HepG2 (cell line): Measurements from ENCODE around the gene GRIFIN. TPM values are rescaled to one million over a fixed set of nuclear protein-coding genes. Genes with fewer than 3 reads are reported as not detected.

Experiments used
- ATAC-seq: fragments of 200-7000 bp; cut with Tn5 transposase; 3 replicates; pipeline ENCODE4 v1.9.1; 2020; ENCODE audit warnings: mild to moderate bottlenecking, moderate library complexity
- BruUV-seq: library from RNA; stranded (reverse); fragments of 400-500 nt; replicated peaks from 2 replicates; lab custom pipeline; 2021; lab: Mats Ljungman, UMichigan
- CTCF ChIA-PET: fragments of 300-600 bp; formaldehyde crosslinking; extraction: SDS; loops from one replicate; lab custom pipeline; 2021; ENCODE audit warnings: low total read pairs, inconsistent platforms, low intra/inter-chr PET ratio; lab: Yijun Ruan, JAX
- POLR2A ChIA-PET: fragments of 350-600 bp; sonication (Branson Sonifier 250); formaldehyde crosslinking; loops from one replicate; lab custom pipeline; 2020; ENCODE audit warnings: antibody characterized with exemption, inconsistent platforms; lab: Yijun Ruan, JAX
- DNase-seq: peaks from one replicate; pipeline ENCODE4 v3.0.0-alpha.2; 2015; ENCODE audit warnings: low spot score
- FAIRE-seq: peaks from 3 replicates; lab custom pipeline; 2011; peaks lifted over from hg19 to GRCh38; lab: Jason Lieb, UNC
- H2AFZ ChIP-seq: one replicate; pipeline ENCODE4 v1.6.1; 2011; ENCODE audit warnings: low read length, inconsistent platforms
- H3K27ac ChIP-seq: fragments of 300-600 bp; 3 replicates; pipeline ENCODE4 v1.8.0; 2011; ENCODE audit warnings: mixed run types, mild to moderate bottlenecking, mixed read lengths, low read length, inconsistent platforms; ENCODE audit not compliant: insufficient read depth; ENCODE audit errors: extremely low read length
- H3K27me3 ChIP-seq, 2 experiments: fragments of 200-600 bp in 1 of 2; 2 replicates in 1 of 2; 3 replicates in 1 of 2; pipeline versions ENCODE4 v1.6.0 to v1.8.0; 2011; ENCODE audit warnings: low read length in 2 of 2, mild to moderate bottlenecking in 2 of 2, moderate library complexity in 2 of 2, inconsistent platforms in 1 of 2; ENCODE audit not compliant: insufficient read depth in 2 of 2, control insufficient read depth in 1 of 2
- H3K36me3 ChIP-seq, 2 experiments: fragments of 200-600 bp in 1 of 2; replicated peaks in 1 of 2; 2 replicates in 1 of 2; 3 replicates in 1 of 2; pipeline versions ENCODE4 v1.5.1 to v1.8.0; 2011; ENCODE audit warnings: low read length in 2 of 2, inconsistent platforms in 1 of 2; ENCODE audit not compliant: insufficient read depth in 2 of 2, control insufficient read depth in 1 of 2
- H3K4me1 ChIP-seq: 2 replicates; pipeline ENCODE4 v1.5.1; 2012; ENCODE audit warnings: low read length, inconsistent platforms; ENCODE audit not compliant: insufficient read depth
- H3K4me2 ChIP-seq: 2 replicates; pipeline ENCODE4 v1.6.0; 2011; ENCODE audit warnings: low read depth, low read length, inconsistent platforms
- H3K4me3 ChIP-seq, 3 experiments: fragments of 200-600 bp in 1 of 3; sonication (generic), shearing (Covaris generic) in 1 of 3; replicated peaks in 1 of 3; 2 replicates each; pipeline ENCODE4 v1.5.1; 2011 to 2016; ENCODE audit warnings: low read length in 3 of 3, inconsistent platforms in 2 of 3, low read depth in 2 of 3, mild to moderate bottlenecking in 2 of 3, control low read depth in 1 of 3, mixed read lengths in 1 of 3; ENCODE audit not compliant: insufficient read depth in 1 of 3
- H3K79me2 ChIP-seq: one replicate; pipeline ENCODE4 v1.6.1; 2011; ENCODE audit warnings: low read length, inconsistent platforms; ENCODE audit not compliant: insufficient read depth
- H3K9ac ChIP-seq: 2 replicates; pipeline ENCODE4 v1.6.0; 2011; ENCODE audit warnings: mild to moderate bottlenecking, low read depth, low read length, inconsistent platforms; ENCODE audit not compliant: insufficient read depth
- H3K9me3 ChIP-seq: 2 replicates; pipeline ENCODE4 v1.5.1; 2012; ENCODE audit warnings: mild to moderate bottlenecking, low read length
- H4K20me1 ChIP-seq: 2 replicates; pipeline ENCODE4 v1.6.0; 2011; ENCODE audit warnings: inconsistent platforms, mild to moderate bottlenecking, low read length, moderate library complexity; ENCODE audit not compliant: insufficient read depth
- MED8 ChIP-seq: sonication (generic); formaldehyde crosslinking; IDR thresholded peaks from 2 replicates; pipeline ENCODE4 v1.8.1; 2023; ENCODE audit warnings: mild to moderate bottlenecking, missing genetic modification reagents; ENCODE audit not compliant: insufficient replicate concordance
- PRMT3 ChIP-seq: sonication (generic); formaldehyde crosslinking; IDR thresholded peaks from 2 replicates; pipeline ENCODE4 v1.8.1; 2022; ENCODE audit warnings: low read depth, mild to moderate bottlenecking, moderate library complexity, missing genetic modification reagents, borderline replicate concordance
- SALL1 ChIP-seq: sonication (generic); formaldehyde crosslinking; IDR thresholded peaks from 2 replicates; pipeline ENCODE4 v1.8.0; 2022; ENCODE audit warnings: mild to moderate bottlenecking, missing genetic modification reagents
- SAP130 ChIP-seq: IDR thresholded peaks from 2 replicates; pipeline ENCODE4 v1.6.1; 2016; ENCODE audit warnings: low read depth
- SNRNP70 ChIP-seq: fragments of 200-400 bp; formaldehyde crosslinking; IDR thresholded peaks from 2 replicates; pipeline ENCODE4 v1.6.1; 2017; ENCODE audit warnings: mild to moderate bottlenecking, low read depth, low read length, moderate library complexity
- ZNF768 ChIP-seq: sonication (generic); formaldehyde crosslinking; IDR thresholded peaks from 2 replicates; pipeline ENCODE4 v1.4.0; 2020; ENCODE audit warnings: missing genetic modification reagents
- WGBS: methylation state at CpG from one replicate; pipeline ENCODE4 v1.1.6; 2017; ENCODE audit warnings: low lambda C conversion rate; 5-methylcytosine and 5-hydroxymethylcytosine counted together
- in situ Hi-C: cut with HindIII; loops from 2 replicates; pipeline ENCODE4 v1.10.0; 2017; ENCODE audit warnings: low pct_unique_long_range_greater_than_20kb; ENCODE audit not compliant: extremely low pct_ligation_motif_present
- intact Hi-C: fragments of 100-400 bp; cut with micrococcal nuclease; formaldehyde crosslinking; loops from one replicate; pipeline ENCODE4 v1.10.0; 2022; ENCODE audit not compliant: unreplicated experiment
- polyA plus RNA-seq, 8 experiments: library from polyadenylated mRNA; depleted of rRNA in 3 of 8; stranded (reverse) in 7 of 8; unstranded in 1 of 8; fragments of >200 nt; fragmentation: Illumina TruSeq in 4 of 8; extraction: Trizol in 4 of 8; gene quantifications; 2 replicates each; pipeline versions ENCODE4 v1.2.1 to v1.2.3, GENCODE V29; 2011 to 2016; ENCODE audit warnings: low read depth in 4 of 8, missing spikeins in 1 of 8, mixed read lengths in 1 of 8; ENCODE audit not compliant: insufficient read depth in 1 of 8
- total RNA-seq, 5 experiments: library from RNA; depleted of rRNA; stranded (reverse); fragments of >200 nt; fragmentation: Illumina TruSeq; extraction: Trizol; gene quantifications; 2 replicates each; pipeline ENCODE4 v1.2.3, GENCODE V29; 2016; ENCODE audit warnings: low read depth in 1 of 5
- TF ChIP-seq, protein P1 (sequence below): sonication (generic); formaldehyde crosslinking; IDR thresholded peaks from 2 replicates; pipeline ENCODE4 v1.4.0; 2020; ENCODE audit warnings: low read depth, missing genetic modification reagents
- TF ChIP-seq, protein P2 (sequence below): sonication (generic); formaldehyde crosslinking; IDR thresholded peaks from 2 replicates; pipeline ENCODE4 v1.9.0; 2021; ENCODE audit warnings: missing genetic modification reagents, borderline replicate concordance
- TF ChIP-seq, protein P3 (sequence below): sonication (generic); formaldehyde crosslinking; IDR thresholded peaks from 2 replicates; pipeline ENCODE4 v1.4.0; 2020; ENCODE audit warnings: missing genetic modification reagents
- TF ChIP-seq, protein P4 (sequence below): sonication (generic); formaldehyde crosslinking; IDR thresholded peaks from 2 replicates; pipeline ENCODE4 v1.4.0; 2020; ENCODE audit warnings: mild to moderate bottlenecking, missing genetic modification reagents

Gene GRIFIN
- total and polyA plus RNA-seq, 2 of the 13 experiments (the other 11 are each of a cell fraction or from before 2014, with no cell fraction given): not detected

DNA sequence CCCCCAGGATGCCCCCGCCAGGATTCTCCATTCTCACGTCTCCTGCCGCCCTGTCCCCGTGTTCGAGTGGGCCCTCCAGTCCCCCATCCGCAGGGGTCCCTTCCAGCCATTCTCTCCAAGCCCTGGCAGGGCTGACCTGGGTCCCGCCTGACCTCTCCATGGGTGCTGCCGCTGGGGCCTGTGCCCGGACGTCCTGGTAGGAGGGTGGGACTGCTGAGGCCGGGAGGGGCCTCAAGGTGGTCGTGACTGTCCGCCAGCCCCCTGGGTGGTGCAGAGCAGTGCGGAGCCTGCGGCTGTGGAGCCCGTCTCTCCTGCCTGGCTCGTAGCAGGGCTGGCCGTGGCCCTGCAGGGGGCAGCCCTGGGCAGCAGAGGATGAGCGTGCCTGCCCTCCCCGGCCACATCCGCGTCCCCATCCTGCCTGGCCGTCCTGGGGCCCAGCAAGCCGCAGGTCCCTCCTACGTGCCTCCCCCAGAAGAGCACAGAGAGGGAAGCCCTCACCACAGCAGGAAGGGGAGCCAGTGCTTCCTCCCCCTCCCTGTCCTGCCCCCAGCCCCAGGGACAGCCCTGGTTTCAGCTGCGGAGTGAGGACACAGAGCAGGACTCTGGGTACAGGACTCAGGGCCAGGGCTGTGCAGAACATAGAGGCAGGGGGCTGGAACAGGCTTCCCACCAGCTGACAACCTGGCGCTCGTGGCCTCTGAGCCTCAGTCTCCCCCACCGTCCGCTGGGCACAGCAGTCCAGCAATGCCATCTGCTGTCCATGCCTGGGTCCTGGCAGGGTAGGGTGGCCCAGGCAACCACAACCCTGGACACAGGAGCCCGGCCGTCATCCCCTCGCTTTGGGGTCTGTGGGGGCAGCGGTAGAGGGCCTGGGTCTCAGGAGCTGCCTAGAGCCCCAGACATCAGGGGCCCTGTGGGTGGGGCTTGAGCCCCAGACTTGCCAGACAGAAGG lies 1.5 kb upstream of the GRIFIN start:
- intact Hi-C loops (loop anchor here (5.0 to 10.0 kb wide), 2 partner anchors 45 to 87 kb away; no protein-coding TSS in a partner anchor), in situ Hi-C loops (no loop called here)
- Histone ChIP-seq H3K9ac (no peak overlapping the region), H3K27ac (no peak overlapping the region), H3K79me2 (no peaks in the 10 kb centered on the region), H3K4me2 (peak overlapping the region; percentile 41; the same call in 1 of the 2 replicates), H3K9me3 (no peaks in the 10 kb centered on the region), H2AFZ (no peak overlapping the region), H4K20me1 (no peaks in the 10 kb centered on the region), H3K4me1 (peaks cover 38% of the 10 kb centered on the region), H3K4me3 (no peak overlapping the region; a peak in 1 of 6 replicates), H3K36me3 (no peaks in the 10 kb centered on the region), H3K27me3 (peaks cover 16 to 63% of the 10 kb centered on the region in 2 experiments)
- peak; percentile 34 for DNase-seq
- ChIA-PET CTCF (interaction anchor here (0.6 kb wide), 1 partner anchor 813 kb away, joined by 3 read pairs; no protein-coding TSS in a partner anchor), POLR2A (no interaction called here)
- peak; percentile 92 for ATAC-seq
- no TSS peak for BruUV-seq
- no peak for FAIRE-seq
- WGBS: 29% methylated on average over 7 of the region's 34 CpGs
- TF ChIP-seq, protein P1, sequence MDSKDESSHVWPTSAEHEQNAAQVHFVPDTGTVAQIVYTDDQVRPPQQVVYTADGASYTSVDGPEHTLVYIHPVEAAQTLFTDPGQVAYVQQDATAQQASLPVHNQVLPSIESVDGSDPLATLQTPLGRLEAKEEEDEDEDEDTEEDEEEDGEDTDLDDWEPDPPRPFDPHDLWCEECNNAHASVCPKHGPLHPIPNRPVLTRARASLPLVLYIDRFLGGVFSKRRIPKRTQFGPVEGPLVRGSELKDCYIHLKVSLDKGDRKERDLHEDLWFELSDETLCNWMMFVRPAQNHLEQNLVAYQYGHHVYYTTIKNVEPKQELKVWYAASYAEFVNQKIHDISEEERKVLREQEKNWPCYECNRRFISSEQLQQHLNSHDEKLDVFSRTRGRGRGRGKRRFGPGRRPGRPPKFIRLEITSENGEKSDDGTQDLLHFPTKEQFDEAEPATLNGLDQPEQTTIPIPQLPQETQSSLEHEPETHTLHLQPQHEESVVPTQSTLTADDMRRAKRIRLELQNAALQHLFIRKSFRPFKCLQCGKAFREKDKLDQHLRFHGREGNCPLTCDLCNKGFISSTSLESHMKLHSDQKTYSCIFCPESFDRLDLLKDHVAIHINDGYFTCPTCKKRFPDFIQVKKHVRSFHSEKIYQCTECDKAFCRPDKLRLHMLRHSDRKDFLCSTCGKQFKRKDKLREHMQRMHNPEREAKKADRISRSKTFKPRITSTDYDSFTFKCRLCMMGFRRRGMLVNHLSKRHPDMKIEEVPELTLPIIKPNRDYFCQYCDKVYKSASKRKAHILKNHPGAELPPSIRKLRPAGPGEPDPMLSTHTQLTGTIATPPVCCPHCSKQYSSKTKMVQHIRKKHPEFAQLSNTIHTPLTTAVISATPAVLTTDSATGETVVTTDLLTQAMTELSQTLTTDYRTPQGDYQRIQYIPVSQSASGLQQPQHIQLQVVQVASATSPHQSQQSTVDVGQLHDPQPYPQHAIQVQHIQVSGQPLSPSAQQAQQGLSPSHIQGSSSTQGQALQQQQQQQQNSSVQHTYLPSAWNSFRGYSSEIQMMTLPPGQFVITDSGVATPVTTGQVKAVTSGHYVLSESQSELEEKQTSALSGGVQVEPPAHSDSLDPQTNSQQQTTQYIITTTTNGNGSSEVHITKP (CRISPR knock-in tag): peak; percentile 67; the same call in 1 of the 2 replicates
- TF ChIP-seq, protein P2, sequence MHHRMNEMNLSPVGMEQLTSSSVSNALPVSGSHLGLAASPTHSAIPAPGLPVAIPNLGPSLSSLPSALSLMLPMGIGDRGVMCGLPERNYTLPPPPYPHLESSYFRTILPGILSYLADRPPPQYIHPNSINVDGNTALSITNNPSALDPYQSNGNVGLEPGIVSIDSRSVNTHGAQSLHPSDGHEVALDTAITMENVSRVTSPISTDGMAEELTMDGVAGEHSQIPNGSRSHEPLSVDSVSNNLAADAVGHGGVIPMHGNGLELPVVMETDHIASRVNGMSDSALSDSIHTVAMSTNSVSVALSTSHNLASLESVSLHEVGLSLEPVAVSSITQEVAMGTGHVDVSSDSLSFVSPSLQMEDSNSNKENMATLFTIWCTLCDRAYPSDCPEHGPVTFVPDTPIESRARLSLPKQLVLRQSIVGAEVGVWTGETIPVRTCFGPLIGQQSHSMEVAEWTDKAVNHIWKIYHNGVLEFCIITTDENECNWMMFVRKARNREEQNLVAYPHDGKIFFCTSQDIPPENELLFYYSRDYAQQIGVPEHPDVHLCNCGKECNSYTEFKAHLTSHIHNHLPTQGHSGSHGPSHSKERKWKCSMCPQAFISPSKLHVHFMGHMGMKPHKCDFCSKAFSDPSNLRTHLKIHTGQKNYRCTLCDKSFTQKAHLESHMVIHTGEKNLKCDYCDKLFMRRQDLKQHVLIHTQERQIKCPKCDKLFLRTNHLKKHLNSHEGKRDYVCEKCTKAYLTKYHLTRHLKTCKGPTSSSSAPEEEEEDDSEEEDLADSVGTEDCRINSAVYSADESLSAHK (CRISPR knock-in tag): no peak
- TF ChIP-seq, protein P3, sequence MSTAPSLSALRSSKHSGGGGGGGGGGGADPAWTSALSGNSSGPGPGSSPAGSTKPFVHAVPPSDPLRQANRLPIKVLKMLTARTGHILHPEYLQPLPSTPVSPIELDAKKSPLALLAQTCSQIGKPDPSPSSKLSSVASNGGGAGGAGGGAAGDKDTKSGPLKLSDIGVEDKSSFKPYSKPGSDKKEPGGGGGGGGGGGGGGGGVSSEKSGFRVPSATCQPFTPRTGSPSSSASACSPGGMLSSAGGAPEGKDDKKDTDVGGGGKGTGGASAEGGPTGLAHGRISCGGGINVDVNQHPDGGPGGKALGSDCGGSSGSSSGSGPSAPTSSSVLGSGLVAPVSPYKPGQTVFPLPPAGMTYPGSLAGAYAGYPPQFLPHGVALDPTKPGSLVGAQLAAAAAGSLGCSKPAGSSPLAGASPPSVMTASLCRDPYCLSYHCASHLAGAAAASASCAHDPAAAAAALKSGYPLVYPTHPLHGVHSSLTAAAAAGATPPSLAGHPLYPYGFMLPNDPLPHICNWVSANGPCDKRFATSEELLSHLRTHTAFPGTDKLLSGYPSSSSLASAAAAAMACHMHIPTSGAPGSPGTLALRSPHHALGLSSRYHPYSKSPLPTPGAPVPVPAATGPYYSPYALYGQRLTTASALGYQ (CRISPR knock-in tag): no peak
- no peak for TF ChIP-seq SNRNP70
- no peak for TF ChIP-seq PRMT3 (CRISPR knock-in tag)
- no peak for TF ChIP-seq MED8
- TF ChIP-seq SALL1 (CRISPR knock-in tag): peak; percentile 35; the same call in 1 of the 2 replicates
- TF ChIP-seq, protein P4, sequence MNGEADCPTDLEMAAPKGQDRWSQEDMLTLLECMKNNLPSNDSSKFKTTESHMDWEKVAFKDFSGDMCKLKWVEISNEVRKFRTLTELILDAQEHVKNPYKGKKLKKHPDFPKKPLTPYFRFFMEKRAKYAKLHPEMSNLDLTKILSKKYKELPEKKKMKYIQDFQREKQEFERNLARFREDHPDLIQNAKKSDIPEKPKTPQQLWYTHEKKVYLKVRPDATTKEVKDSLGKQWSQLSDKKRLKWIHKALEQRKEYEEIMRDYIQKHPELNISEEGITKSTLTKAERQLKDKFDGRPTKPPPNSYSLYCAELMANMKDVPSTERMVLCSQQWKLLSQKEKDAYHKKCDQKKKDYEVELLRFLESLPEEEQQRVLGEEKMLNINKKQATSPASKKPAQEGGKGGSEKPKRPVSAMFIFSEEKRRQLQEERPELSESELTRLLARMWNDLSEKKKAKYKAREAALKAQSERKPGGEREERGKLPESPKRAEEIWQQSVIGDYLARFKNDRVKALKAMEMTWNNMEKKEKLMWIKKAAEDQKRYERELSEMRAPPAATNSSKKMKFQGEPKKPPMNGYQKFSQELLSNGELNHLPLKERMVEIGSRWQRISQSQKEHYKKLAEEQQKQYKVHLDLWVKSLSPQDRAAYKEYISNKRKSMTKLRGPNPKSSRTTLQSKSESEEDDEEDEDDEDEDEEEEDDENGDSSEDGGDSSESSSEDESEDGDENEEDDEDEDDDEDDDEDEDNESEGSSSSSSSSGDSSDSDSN: peak; percentile 58
- TF ChIP-seq ZNF768: 0 out of 2 replicates have a peak, but pooled peaks have one; percentile 17
- TF ChIP-seq SAP130 (CRISPR knock-in tag): peak; percentile 38; the same call in 1 of the 2 replicates
